MCF 10A (cell line): ENCODE data around the gene C2orf49. TPM values are rescaled to one million over a fixed set of nuclear protein-coding genes. Genes with fewer than 3 reads are reported as not detected.

Experiments used
- Bru-seq: library from RNA; stranded (reverse); fragments of 400-500 nt; gene quantifications from one replicate; lab custom pipeline; 2021; lab: Mats Ljungman, UMichigan
- BruChase-seq, 2 experiments: library from RNA; stranded (reverse); fragments of 400-500 nt; gene quantifications; one replicate each; lab custom pipeline; 2021; lab: Mats Ljungman, UMichigan
- BruUV-seq: library from RNA; stranded (reverse); fragments of 400-500 nt; replicated peaks from 2 replicates; lab custom pipeline; 2021; lab: Mats Ljungman, UMichigan
- CTCF ChIA-PET: fragments of 300-600 bp; sonication (Branson Sonifier 250); formaldehyde crosslinking; extraction: SDS; loops from one replicate; lab custom pipeline; 2021; ENCODE audit warnings: antibody characterized with exemption, inconsistent platforms; lab: Yijun Ruan, JAX
- POLR2A ChIA-PET: fragments of 300-600, 350-650 bp; sonication (Branson Sonifier 250); formaldehyde crosslinking; extraction: SDS; loops from one replicate; lab custom pipeline; 2020; ENCODE audit warnings: antibody characterized with exemption, inconsistent platforms; lab: Yijun Ruan, JAX
- DNase-seq: peaks from one replicate; pipeline ENCODE4 v3.0.0-alpha.2; 2018; ENCODE audit not compliant: unreplicated experiment
- H3K27ac Mint-ChIP-seq: one replicate; pipeline ENCODE4 v1.8.0; 2022; ENCODE audit warnings: mild to moderate bottlenecking, low read depth, mixed read lengths; ENCODE audit not compliant: unreplicated experiment
- H3K27me3 Mint-ChIP-seq: one replicate; pipeline ENCODE4 v1.8.0; 2022; ENCODE audit warnings: mixed read lengths; ENCODE audit not compliant: insufficient read depth, unreplicated experiment
- H3K36me3 Mint-ChIP-seq: one replicate; pipeline ENCODE4 v1.8.0; 2022; ENCODE audit warnings: mild to moderate bottlenecking, moderate library complexity, mixed read lengths; ENCODE audit not compliant: insufficient read depth, unreplicated experiment
- H3K4me1 Mint-ChIP-seq: one replicate; pipeline ENCODE4 v1.8.0; 2022; ENCODE audit warnings: mixed read lengths; ENCODE audit not compliant: insufficient read depth, unreplicated experiment
- H3K4me3 Mint-ChIP-seq: one replicate; pipeline ENCODE4 v1.8.0; 2022; ENCODE audit warnings: mild to moderate bottlenecking, moderate library complexity, mixed read lengths; ENCODE audit not compliant: unreplicated experiment
- H3K9me3 Mint-ChIP-seq: one replicate; pipeline ENCODE4 v1.8.0; 2022; ENCODE audit warnings: mixed read lengths; ENCODE audit not compliant: unreplicated experiment
- intact Hi-C: fragments of 100-400 bp; cut with micrococcal nuclease; formaldehyde crosslinking; loops from 2 replicates; pipeline ENCODE4 v1.14.1; 2022
- long read RNA-seq: library from polyadenylated mRNA; stranded (forward); transcript quantifications from one replicate; pipeline ENCODE4 v2.0.0, GENCODE V29; 2022
- total RNA-seq: library from RNA; stranded (reverse); gene quantifications from 2 replicates; pipeline ENCODE4 v1.2.3, GENCODE V29; 2022
- TF ChIP-seq, protein P1 (sequence below): fragments of 200-600 bp; IDR thresholded peaks from one replicate; pipeline ENCODE4 v1.8.0; 2022; ENCODE audit warnings: antibody characterized with exemption, mild to moderate bottlenecking; ENCODE audit not compliant: unreplicated experiment

Gene C2orf49
- 24.2 and 24.5 TPM in 2 replicates for total RNA-seq
- percentile 91 among the genes with signal in this experiment for Bru-seq, nascent RNA
- BruChase-seq, experiment 1, labeled RNA remaining after a 6-hour chase: percentile 88 among the genes with signal in this experiment
- BruChase-seq, experiment 2, labeled RNA remaining after a 2-hour chase: percentile 95 among the genes with signal in this experiment
- long read RNA-seq, full-length matches to known transcripts: 40 of 47 reads
- long read RNA-seq, partial matches to known transcripts: 1 of 47 reads
- long read RNA-seq, other reads (novel, unspliced or antisense): 6 of 47 reads

- BruUV-seq: no TSS peak
- peak; percentile 86 for DNase-seq
- TF ChIP-seq, protein P1, sequence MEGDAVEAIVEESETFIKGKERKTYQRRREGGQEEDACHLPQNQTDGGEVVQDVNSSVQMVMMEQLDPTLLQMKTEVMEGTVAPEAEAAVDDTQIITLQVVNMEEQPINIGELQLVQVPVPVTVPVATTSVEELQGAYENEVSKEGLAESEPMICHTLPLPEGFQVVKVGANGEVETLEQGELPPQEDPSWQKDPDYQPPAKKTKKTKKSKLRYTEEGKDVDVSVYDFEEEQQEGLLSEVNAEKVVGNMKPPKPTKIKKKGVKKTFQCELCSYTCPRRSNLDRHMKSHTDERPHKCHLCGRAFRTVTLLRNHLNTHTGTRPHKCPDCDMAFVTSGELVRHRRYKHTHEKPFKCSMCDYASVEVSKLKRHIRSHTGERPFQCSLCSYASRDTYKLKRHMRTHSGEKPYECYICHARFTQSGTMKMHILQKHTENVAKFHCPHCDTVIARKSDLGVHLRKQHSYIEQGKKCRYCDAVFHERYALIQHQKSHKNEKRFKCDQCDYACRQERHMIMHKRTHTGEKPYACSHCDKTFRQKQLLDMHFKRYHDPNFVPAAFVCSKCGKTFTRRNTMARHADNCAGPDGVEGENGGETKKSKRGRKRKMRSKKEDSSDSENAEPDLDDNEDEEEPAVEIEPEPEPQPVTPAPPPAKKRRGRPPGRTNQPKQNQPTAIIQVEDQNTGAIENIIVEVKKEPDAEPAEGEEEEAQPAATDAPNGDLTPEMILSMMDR: no peak
- Mint-ChIP-seq H3K9me3 (no peaks in the 10 kb centered on the region), H3K27ac (peak within 1 kb of the TSS; percentile 100), H3K4me3 (peak within 1 kb of the TSS; percentile 86), H3K36me3 (peaks cover 28% of the 10 kb centered on the region), H3K27me3 (no peaks in the 10 kb centered on the region), H3K4me1 (peaks cover 13% of the 10 kb centered on the region)
- intact Hi-C loops: no loop called here
- POLR2A ChIA-PET: interaction anchor here (0.6 to 4.7 kb wide), 7 partner anchors 9 to 201 kb away, joined by 3 to 48 read pairs (median 4); partner anchors contain the start of genes FHL2 and TGFBRAP1
- CTCF ChIA-PET: interaction anchor here (0.5 to 1.5 kb wide), 4 partner anchors 178 to 208 kb away, joined by 3 to 13 read pairs (median 4); no protein-coding TSS in a partner anchor
These were observed at the start of gene C2orf49 for GRCh38 chr2:105337122-105338019. Gene C2orf49, plus strand, starts transcription at chr2:105337540. Its CDS starts 48 bp downstream, at chr2:105337588.

- H3K4me3 Mint-ChIP-seq: no peak overlapping the region
- peak; percentile 50 for DNase-seq
- no peaks in the 10 kb centered on the region for H3K27me3 Mint-ChIP-seq
- intact Hi-C loops: no loop called here
- H3K36me3 Mint-ChIP-seq: peaks cover 44% of the 10 kb centered on the region
- H3K9me3 Mint-ChIP-seq: no peaks in the 10 kb centered on the region
- POLR2A ChIA-PET: no interaction called here
- no peak overlapping the region for H3K27ac Mint-ChIP-seq
- TF ChIP-seq, protein P1: no peak
- CTCF ChIA-PET: interaction anchor here (0.7 to 1.4 kb wide), 3 partner anchors 12 to 235 kb away, joined by 3 to 5 read pairs (median 3); no protein-coding TSS in a partner anchor
- peaks cover 8% of the 10 kb centered on the region for H3K4me1 Mint-ChIP-seq
- no TSS peak for BruUV-seq
These were observed 49.6 kb upstream of the C2orf49 start for GRCh38 chr2:105287692-105288091.

DNA sequence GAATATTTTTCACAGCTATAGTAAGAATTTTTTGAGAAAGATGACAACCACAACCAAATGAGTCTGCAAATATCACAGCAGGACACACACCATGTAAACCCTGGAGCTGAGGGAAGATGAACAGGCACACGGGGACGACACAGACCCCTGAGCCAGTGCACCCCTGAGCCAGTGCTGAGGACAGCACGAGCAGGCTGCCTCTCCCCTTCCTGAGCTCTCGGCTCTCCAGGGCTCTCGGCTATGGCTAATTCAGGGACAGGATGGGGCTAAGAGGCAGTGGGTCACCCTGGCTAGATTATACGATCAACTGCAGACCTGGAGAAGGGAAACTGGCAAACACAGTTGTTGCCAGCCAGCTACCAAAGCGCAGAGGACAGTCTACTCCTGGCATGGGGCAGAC is 49.2 kb upstream of the C2orf49 start:
- no peak overlapping the region for H3K4me3 Mint-ChIP-seq
- H3K4me1 Mint-ChIP-seq: peaks cover 8% of the 10 kb centered on the region
- peaks cover 42% of the 10 kb centered on the region for H3K36me3 Mint-ChIP-seq
- no peak overlapping the region for H3K27ac Mint-ChIP-seq
- no peak for DNase-seq
- BruUV-seq: no TSS peak
- CTCF ChIA-PET: interaction anchor here (0.7 to 1.4 kb wide), 4 partner anchors 11 to 234 kb away, joined by 3 to 5 read pairs (median 3); no protein-coding TSS in a partner anchor
- H3K27me3 Mint-ChIP-seq: no peaks in the 10 kb centered on the region
- TF ChIP-seq, protein P1: no peak
- POLR2A ChIA-PET: no interaction called here
- intact Hi-C loops: no loop called here
- H3K9me3 Mint-ChIP-seq: no peaks in the 10 kb centered on the region
